GM12878 (cell line): ENCODE data around the gene C10orf90.

Experiments used
- BRCA1 ChIP-seq: IDR thresholded peaks from 2 replicates; pipeline ENCODE4 v1.6.1; 2011; ENCODE audit warnings: low read depth, low read length, improper control_type of control experiment
- EZH2 ChIP-seq: IDR thresholded peaks from 2 replicates; pipeline ENCODE4 v1.6.1; 2012; ENCODE audit warnings: low read depth, mild to moderate bottlenecking, control low read depth, inconsistent platforms, low read length, borderline replicate concordance; ENCODE audit not compliant: control insufficient read depth
- TF ChIP-seq, protein P1 (sequence below): fragments of 450-650 bp; formaldehyde crosslinking; IDR thresholded peaks from 2 replicates; pipeline ENCODE4 v1.5.0; 2022; ENCODE audit warnings: mild to moderate bottlenecking, missing genetic modification characterization
- TF ChIP-seq, protein P2 (sequence below): fragments of 150-350 bp; IDR thresholded peaks from 2 replicates; pipeline ENCODE4 v1.6.1; 2016; ENCODE audit warnings: low read depth, low read length

DNA sequence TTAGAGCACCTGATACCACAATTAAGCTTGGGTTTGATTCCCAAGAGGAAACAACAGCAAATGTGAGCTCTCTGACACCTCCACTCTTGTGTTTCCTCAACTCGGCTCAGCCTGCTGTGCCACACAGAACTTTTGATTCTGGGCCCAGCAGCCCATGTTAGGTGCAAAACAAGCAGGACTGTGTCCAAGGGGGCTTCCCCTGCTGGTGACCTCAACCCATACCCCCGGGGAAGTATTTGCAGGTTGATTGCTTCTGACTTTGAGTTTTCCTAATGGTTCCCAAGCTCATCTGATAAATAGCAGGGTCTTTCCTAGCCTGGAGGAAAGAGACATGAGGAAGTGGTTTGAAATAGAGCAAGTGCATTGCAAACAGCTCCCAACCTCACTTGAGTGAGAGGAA lies 238.7 kb downstream of the C10orf90 start:
- TF ChIP-seq EZH2 = no peak
- TF ChIP-seq, protein P1, sequence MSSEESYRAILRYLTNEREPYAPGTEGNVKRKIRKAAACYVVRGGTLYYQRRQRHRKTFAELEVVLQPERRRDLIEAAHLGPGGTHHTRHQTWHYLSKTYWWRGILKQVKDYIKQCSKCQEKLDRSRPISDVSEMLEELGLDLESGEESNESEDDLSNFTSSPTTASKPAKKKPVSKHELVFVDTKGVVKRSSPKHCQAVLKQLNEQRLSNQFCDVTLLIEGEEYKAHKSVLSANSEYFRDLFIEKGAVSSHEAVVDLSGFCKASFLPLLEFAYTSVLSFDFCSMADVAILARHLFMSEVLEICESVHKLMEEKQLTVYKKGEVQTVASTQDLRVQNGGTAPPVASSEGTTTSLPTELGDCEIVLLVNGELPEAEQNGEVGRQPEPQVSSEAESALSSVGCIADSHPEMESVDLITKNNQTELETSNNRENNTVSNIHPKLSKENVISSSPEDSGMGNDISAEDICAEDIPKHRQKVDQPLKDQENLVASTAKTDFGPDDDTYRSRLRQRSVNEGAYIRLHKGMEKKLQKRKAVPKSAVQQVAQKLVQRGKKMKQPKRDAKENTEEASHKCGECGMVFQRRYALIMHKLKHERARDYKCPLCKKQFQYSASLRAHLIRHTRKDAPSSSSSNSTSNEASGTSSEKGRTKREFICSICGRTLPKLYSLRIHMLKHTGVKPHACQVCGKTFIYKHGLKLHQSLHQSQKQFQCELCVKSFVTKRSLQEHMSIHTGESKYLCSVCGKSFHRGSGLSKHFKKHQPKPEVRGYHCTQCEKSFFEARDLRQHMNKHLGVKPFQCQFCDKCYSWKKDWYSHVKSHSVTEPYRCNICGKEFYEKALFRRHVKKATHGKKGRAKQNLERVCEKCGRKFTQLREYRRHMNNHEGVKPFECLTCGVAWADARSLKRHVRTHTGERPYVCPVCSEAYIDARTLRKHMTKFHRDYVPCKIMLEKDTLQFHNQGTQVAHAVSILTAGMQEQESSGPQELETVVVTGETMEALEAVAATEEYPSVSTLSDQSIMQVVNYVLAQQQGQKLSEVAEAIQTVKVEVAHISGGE (CRISPR knock-in tag) = no peak
- TF ChIP-seq, protein P2, sequence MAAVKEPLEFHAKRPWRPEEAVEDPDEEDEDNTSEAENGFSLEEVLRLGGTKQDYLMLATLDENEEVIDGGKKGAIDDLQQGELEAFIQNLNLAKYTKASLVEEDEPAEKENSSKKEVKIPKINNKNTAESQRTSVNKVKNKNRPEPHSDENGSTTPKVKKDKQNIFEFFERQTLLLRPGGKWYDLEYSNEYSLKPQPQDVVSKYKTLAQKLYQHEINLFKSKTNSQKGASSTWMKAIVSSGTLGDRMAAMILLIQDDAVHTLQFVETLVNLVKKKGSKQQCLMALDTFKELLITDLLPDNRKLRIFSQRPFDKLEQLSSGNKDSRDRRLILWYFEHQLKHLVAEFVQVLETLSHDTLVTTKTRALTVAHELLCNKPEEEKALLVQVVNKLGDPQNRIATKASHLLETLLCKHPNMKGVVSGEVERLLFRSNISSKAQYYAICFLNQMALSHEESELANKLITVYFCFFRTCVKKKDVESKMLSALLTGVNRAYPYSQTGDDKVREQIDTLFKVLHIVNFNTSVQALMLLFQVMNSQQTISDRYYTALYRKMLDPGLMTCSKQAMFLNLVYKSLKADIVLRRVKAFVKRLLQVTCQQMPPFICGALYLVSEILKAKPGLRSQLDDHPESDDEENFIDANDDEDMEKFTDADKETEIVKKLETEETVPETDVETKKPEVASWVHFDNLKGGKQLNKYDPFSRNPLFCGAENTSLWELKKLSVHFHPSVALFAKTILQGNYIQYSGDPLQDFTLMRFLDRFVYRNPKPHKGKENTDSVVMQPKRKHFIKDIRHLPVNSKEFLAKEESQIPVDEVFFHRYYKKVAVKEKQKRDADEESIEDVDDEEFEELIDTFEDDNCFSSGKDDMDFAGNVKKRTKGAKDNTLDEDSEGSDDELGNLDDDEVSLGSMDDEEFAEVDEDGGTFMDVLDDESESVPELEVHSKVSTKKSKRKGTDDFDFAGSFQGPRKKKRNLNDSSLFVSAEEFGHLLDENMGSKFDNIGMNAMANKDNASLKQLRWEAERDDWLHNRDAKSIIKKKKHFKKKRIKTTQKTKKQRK = no peak
- TF ChIP-seq BRCA1 = no peak
